CD4-positive, alpha-beta memory T cell (primary cell): ENCODE results near the gene NCLN. TPM values are rescaled to one million over a fixed set of nuclear protein-coding genes. Genes with fewer than 3 reads are reported as not detected.
"Not testable (repeated sequence)": the region's sequence is repeated elsewhere in the genome, so short reads cannot be mapped to it uniquely, and the experiment has no call there.

Experiments
- CTCF ChIA-PET: fragments of 350-600 bp; sonication (Branson Sonifier 250); formaldehyde crosslinking; loops from one replicate; lab custom pipeline; 2021; ENCODE audit warnings: inconsistent platforms; ENCODE audit not compliant: partially characterized antibody; lab: Charles Lee
- POLR2A ChIA-PET: fragments of 350-600 bp; sonication (Branson Sonifier 250); formaldehyde crosslinking; loops from one replicate; lab custom pipeline; 2021; ENCODE audit not compliant: partially characterized antibody; lab: Charles Lee
- DNase-seq, 5 donors: peaks; one replicate each; pipeline versions ENCODE4 v3.0.0 to v3.0.0-alpha.2; 2020 to 2022; ENCODE audit warnings: mixed read lengths in 1 of 5
- H3K27ac ChIP-seq: one replicate; pipeline ENCODE4 v1.7.0; 2013; ENCODE audit warnings: low read depth, low read length
- H3K27me3 ChIP-seq: 2 replicates; pipeline ENCODE4 v1.7.0; 2013; ENCODE audit warnings: mild to moderate bottlenecking, low read length, moderate library complexity; ENCODE audit not compliant: insufficient read depth
- H3K36me3 ChIP-seq: 2 replicates; pipeline ENCODE4 v1.7.0; 2013; ENCODE audit warnings: mild to moderate bottlenecking, low read length, moderate library complexity; ENCODE audit not compliant: insufficient read depth
- H3K4me1 ChIP-seq: 2 replicates; pipeline ENCODE4 v1.7.0; 2013; ENCODE audit warnings: mild to moderate bottlenecking, low read length, moderate library complexity; ENCODE audit not compliant: insufficient read depth
- H3K4me3 ChIP-seq, 2 donors: one replicate each; pipeline ENCODE4 v1.7.0; 2013; ENCODE audit warnings: low read length in 2 of 2, mild to moderate bottlenecking in 1 of 2
- H3K9me3 ChIP-seq, 2 donors: one replicate each; pipeline ENCODE4 v1.7.0; 2013; ENCODE audit warnings: low read length in 2 of 2, control low read depth in 1 of 2; ENCODE audit not compliant: control insufficient read depth in 1 of 2
- H3K27ac Mint-ChIP-seq, 7 donors: one replicate each; pipeline ENCODE4 v1.8.0; 2020 to 2021; ENCODE audit warnings: mixed read lengths in 7 of 7, mild to moderate bottlenecking in 6 of 7, inconsistent platforms in 3 of 7, moderate library complexity in 3 of 7
- H3K27me3 Mint-ChIP-seq, 2 donors: one replicate each; pipeline ENCODE4 v1.8.0; 2020 to 2021; ENCODE audit warnings: mixed read lengths in 2 of 2
- H3K36me3 Mint-ChIP-seq, 2 donors: one replicate each; pipeline ENCODE4 v1.8.0; 2020 to 2021; ENCODE audit warnings: mixed read lengths in 2 of 2, inconsistent platforms in 1 of 2, mild to moderate bottlenecking in 1 of 2
- H3K4me1 Mint-ChIP-seq, 4 donors: one replicate each; pipeline ENCODE4 v1.8.0; 2020 to 2021; ENCODE audit warnings: mixed read lengths in 4 of 4, mild to moderate bottlenecking in 1 of 4
- H3K4me3 Mint-ChIP-seq, 8 donors: one replicate each; pipeline ENCODE4 v1.8.0; 2020 to 2021; ENCODE audit warnings: mixed read lengths in 8 of 8, mild to moderate bottlenecking in 7 of 8, moderate library complexity in 6 of 8, inconsistent platforms in 3 of 8
- H3K9me3 Mint-ChIP-seq, 8 donors: one replicate each; pipeline ENCODE4 v1.8.0; 2020 to 2021; ENCODE audit warnings: mixed read lengths in 8 of 8, mild to moderate bottlenecking in 5 of 8, inconsistent platforms in 3 of 8, moderate library complexity in 1 of 8
- intact Hi-C: fragments of 100-400 bp; cut with micrococcal nuclease; formaldehyde crosslinking; loops from one replicate; pipeline ENCODE4 v1.15.1; 2023
- polyA plus RNA-seq, 2 donors: library from polyadenylated mRNA; unstranded; fragments of 300-500 nt; fragmentation: Illumina TruSeq; gene quantifications; one replicate each; pipeline ENCODE4 v1.2.3, GENCODE V29; 2021
- total RNA-seq, 2 experiments: library from RNA; stranded (reverse); gene quantifications; one replicate each; pipeline ENCODE4 v1.2.3, GENCODE V29; 2021

NCLN gene
- total and polyA plus RNA-seq, 4 experiments from 2014 or later, result 25.1 to 59.3 (median 49.3) TPM

DNA sequence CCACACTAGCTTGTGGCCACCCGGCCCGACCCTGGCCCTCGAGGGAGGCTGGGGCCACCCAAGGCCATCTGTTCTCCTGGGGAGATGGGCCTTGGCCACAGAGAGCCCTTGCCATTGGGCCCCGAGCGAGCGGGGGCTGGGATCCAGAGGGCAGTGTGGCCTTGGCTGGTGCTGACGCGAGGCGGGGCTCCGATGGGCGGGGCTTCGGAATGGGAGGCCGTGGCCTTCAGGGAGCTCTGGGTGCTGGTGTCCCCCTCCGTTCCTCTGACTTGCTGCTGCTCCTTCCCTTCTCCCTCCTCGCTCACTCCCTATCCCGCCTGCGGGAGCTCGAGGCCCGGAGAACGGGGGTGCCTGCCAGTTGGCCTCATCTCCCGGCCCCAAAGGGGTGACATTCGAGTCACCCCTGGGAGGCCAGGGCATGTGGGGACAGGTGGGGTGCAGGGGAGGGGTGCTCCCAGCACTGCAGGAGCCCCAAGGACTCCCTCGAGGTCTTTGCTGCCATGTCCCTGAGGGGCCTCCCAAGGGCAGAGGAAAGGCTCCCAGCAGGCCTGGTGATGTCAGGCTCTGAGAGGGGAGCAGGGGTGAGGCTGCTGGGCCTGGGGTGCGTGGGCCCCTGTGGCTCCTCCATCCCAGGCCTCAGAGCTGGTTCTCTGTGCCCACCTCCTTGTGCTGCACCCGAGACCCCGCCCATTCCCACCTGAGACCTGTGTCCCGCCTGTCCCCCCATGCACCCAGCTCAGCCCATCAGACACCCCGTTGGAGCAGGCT lies 4.2 kb downstream of the NCLN start:
- no peaks in the 10 kb centered on the region for H3K27me3 ChIP-seq
- no peaks in the 10 kb centered on the region for H3K36me3 ChIP-seq
- Mint-ChIP-seq H3K9me3 (no peaks in the 10 kb centered on the region), H3K36me3 (peaks cover 13 to 25% of the 10 kb centered on the region in 2 donors), H3K4me1 (peaks cover 22 to 41% (median 35%) of the 10 kb centered on the region in 4 donors), H3K27ac (no peak overlapping the region), H3K27me3 (no peaks in the 10 kb centered on the region), H3K4me3 (no peak overlapping the region)
- no peak overlapping the region for H3K27ac ChIP-seq
- ChIA-PET POLR2A (interaction anchor here (0.8 to 1.8 kb wide), 4 partner anchors 9 to 13 kb away, joined by 3 to 4 read pairs (median 3); partner anchors contain the start of gene S1PR4), CTCF (interaction anchor here (0.9 kb wide), 1 partner anchor 26 kb away, joined by 3 read pairs; no protein-coding TSS in a partner anchor)
- intact Hi-C loops, result loop anchor here (5.0 kb wide), 1 partner anchor 153 kb away; no protein-coding TSS in a partner anchor
- H3K4me3 ChIP-seq, result no peak overlapping the region
- no peak for DNase-seq
- H3K4me1 ChIP-seq, result peaks cover 37% of the 10 kb centered on the region
- H3K9me3 ChIP-seq, result no peaks in the 10 kb centered on the region

DNA sequence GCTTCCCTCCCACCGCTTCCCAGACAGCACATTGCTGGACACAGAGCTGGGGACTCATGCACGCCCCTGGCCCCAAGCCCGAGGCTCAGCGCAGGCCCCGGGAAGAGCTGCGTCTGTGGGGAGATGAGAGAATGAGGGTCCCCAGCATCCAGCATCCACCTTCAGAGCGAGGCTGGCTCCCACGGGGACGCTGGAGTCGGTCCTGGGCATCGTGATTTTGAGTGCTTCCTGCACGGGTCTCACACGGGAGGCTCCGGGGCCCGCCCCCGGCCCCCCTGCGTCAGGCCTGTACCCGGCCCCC lies 4.7 kb downstream of the NCLN start:
- Histone ChIP-seq H3K9me3 (no peaks in the 10 kb centered on the region), H3K4me1 (peaks cover 32% of the 10 kb centered on the region), H3K27ac (no peak overlapping the region), H3K4me3 (no peak overlapping the region), H3K36me3 (no peaks in the 10 kb centered on the region), H3K27me3 (no peaks in the 10 kb centered on the region)
- Mint-ChIP-seq H3K36me3 (peaks cover 13 to 21% of the 10 kb centered on the region in 2 donors), H3K27ac (no peak overlapping the region), H3K4me3 (no peak overlapping the region), H3K4me1 (peaks cover 18 to 36% (median 30%) of the 10 kb centered on the region in 4 donors), H3K27me3 (no peaks in the 10 kb centered on the region), H3K9me3 (no peaks in the 10 kb centered on the region)
- ChIA-PET POLR2A (interaction anchor here (1.8 kb wide), 1 partner anchor 9 kb away, joined by 4 read pairs; no protein-coding TSS in a partner anchor), CTCF (no interaction called here)
- intact Hi-C loops, result no loop called here
- DNase-seq, result no peak

DNA sequence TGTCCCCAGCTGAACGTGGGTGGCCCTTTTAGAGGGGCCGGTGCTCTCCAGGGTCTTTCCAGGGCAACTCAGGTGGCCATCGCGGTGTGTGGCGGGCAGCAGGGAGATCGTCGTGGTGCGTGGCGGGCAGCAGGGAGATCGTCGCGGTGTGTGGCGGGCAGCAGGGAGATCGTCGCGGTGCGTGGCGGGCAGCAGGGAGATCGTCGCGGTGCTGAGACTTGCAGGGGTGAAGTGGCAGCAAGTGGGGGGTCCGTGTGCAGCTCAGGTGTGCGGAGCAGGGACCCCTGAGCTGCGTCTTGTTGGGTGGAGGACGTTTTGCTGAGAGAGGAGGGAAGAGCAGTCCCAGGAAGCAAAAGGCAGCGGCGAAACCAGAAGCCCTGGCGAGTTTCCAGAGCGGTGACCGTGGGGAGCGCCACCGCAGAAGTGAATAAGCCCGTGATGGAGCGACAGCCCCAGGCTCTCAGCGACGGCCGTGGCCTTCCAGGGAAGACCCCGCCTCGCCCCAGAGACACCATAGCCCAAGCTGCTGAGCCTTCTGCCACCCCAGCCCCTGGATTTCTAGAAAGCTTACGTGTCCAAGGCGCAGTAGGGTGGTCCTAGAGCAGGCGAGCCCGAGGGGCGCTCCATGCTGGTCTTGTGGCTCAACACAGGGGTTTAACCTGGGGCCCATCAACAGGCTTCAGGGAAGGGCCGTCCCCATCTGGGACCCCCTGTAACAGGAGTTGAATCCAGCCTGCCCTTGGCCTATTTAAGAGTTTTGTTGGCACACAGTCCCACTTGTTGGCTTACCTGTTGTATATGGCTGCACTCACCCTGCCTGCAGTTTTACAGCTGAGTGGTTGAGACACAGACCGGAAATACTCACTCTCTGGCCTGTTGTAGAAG lies 5.4 kb downstream of the NCLN start:
- Mint-ChIP-seq H3K4me1 (peaks cover 17 to 36% (median 29%) of the 10 kb centered on the region in 4 donors), H3K4me3 (peak overlapping the region in 2 of 8 donors; percentile 14 to 29), H3K27ac (peak overlapping the region in 1 of 7 donors; percentile 70), H3K9me3 (no peaks in the 10 kb centered on the region), H3K27me3 (no peaks in the 10 kb centered on the region), H3K36me3 (peaks cover 16 to 19% of the 10 kb centered on the region in 2 donors)
- no peaks in the 10 kb centered on the region for H3K27me3 ChIP-seq
- peaks cover 32% of the 10 kb centered on the region for H3K4me1 ChIP-seq
- H3K9me3 ChIP-seq, result no peaks in the 10 kb centered on the region
- intact Hi-C loops, result no loop called here
- no peaks in the 10 kb centered on the region for H3K36me3 ChIP-seq
- no peak overlapping the region for H3K4me3 ChIP-seq
- ChIA-PET POLR2A (interaction anchor here (1.8 kb wide), 1 partner anchor 10 kb away, joined by 4 read pairs; no protein-coding TSS in a partner anchor), CTCF (no interaction called here)
- no peak for DNase-seq
- no peak overlapping the region for H3K27ac ChIP-seq

DNA sequence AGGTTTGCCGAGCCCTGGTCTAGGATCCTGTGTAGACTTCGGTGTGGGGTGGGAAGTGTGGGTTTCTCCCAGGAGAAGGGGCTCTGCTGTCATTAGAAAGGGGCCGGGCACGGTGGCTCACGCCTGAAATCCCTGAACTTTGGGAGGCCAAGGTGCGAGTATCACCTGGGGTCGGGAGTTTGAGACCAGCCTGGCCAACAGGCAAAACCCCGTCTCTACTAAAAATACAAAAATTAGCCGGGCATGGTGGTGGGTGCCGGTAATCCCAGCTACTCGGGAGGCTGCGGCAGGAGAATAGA lies 6.0 kb downstream of the NCLN start:
- H3K4me1 ChIP-seq, result peaks cover 26% of the 10 kb centered on the region
- H3K27ac ChIP-seq, DNase-seq, H3K27ac Mint-ChIP-seq, H3K9me3 ChIP-seq, CTCF ChIA-PET, H3K27me3 Mint-ChIP-seq, POLR2A ChIA-PET, H3K9me3 Mint-ChIP-seq, H3K36me3 ChIP-seq, H3K4me3 ChIP-seq, intact Hi-C loops, H3K27me3 ChIP-seq, H3K4me3 Mint-ChIP-seq: not testable (repeated sequence)
- peaks cover 17 to 32% (median 26%) of the 10 kb centered on the region in 4 donors for H3K4me1 Mint-ChIP-seq
- H3K36me3 Mint-ChIP-seq, result peaks cover 16 to 19% of the 10 kb centered on the region in 2 donors

DNA sequence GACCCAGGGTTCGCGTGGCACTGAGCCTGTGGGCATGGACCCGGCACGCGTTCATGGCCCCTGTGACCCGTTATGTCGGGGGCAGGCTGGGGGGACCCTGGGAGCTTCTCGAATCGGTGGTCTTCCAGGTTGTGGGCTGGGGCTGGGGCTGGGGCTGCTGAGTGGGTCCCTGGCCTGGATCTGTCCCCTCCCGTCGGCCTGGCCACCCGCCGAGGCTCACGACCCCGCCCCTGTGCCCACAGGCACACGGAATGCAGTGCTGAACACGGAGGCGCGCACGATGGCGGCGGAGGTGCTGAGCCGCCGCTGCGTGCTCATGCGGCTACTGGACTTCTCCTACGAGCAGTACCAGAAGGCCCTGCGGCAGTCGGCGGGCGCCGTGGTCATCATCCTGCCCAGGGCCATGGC lies 6.5 kb downstream of the NCLN start:
- H3K27ac ChIP-seq, result no peak overlapping the region
- Mint-ChIP-seq H3K4me1 (peaks cover 13 to 28% (median 21%) of the 10 kb centered on the region in 4 donors), H3K9me3 (no peaks in the 10 kb centered on the region), H3K4me3 (no peak overlapping the region), H3K36me3 (peaks cover 16 to 19% of the 10 kb centered on the region in 2 donors), H3K27me3 (no peaks in the 10 kb centered on the region), H3K27ac (no peak overlapping the region)
- H3K36me3 ChIP-seq, result no peaks in the 10 kb centered on the region
- H3K4me3 ChIP-seq, result no peak overlapping the region
- no peak for DNase-seq
- H3K27me3 ChIP-seq, result no peaks in the 10 kb centered on the region
- intact Hi-C loops, result no loop called here
- peaks cover 22% of the 10 kb centered on the region for H3K4me1 ChIP-seq
- POLR2A ChIA-PET, result no interaction called here
- CTCF ChIA-PET, result no interaction called here
- H3K9me3 ChIP-seq, result no peaks in the 10 kb centered on the region

DNA sequence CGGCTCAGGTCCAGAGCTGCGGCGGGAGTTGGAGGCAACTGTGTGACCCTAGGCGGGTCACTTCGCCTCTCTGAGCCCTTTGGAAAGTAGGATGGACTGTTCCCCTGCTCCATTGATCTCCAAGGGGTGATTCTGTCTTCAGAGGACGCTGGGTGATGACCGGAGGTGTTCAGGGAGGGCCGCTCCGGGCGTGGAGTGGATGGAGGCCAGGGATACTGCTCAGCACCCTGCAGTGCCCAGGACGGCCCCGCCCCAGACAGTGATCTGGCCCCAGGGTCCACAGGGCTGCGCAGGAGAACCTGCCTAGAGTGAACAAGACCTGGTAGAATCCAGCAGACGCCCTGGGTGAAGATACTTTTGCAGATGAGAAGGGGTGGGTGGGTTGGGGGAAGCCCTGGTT lies 7.0 kb downstream of the NCLN start:
- Mint-ChIP-seq H3K27me3 (no peaks in the 10 kb centered on the region), H3K27ac (no peak overlapping the region), H3K9me3 (no peaks in the 10 kb centered on the region), H3K4me3 (no peak overlapping the region), H3K36me3 (peaks cover 16 to 19% of the 10 kb centered on the region in 2 donors), H3K4me1 (peaks cover 13 to 23% (median 17%) of the 10 kb centered on the region in 4 donors)
- Histone ChIP-seq H3K36me3 (no peaks in the 10 kb centered on the region), H3K27me3 (no peaks in the 10 kb centered on the region), H3K4me3 (no peak overlapping the region), H3K4me1 (peaks cover 17% of the 10 kb centered on the region), H3K9me3 (no peaks in the 10 kb centered on the region), H3K27ac (no peak overlapping the region)
- ChIA-PET CTCF (no interaction called here), POLR2A (no interaction called here)
- intact Hi-C loops, result no loop called here
- no peak for DNase-seq
